ENCODE measurements around the gene CERS2. TPM values are rescaled to one million over a fixed set of nuclear protein-coding genes. Genes with fewer than 3 reads are reported as not detected.

The CERS2 gene
- polyA plus RNA-seq, 1 of the 3 experiments (the other 2 are of a cell fraction), result 150 TPM

- no peaks in the 10 kb centered on the region for H3K9me2 ChIP-seq
- H3K4me2 ChIP-seq, result no peak overlapping the region
- no peak overlapping the region for H3K27ac ChIP-seq (ENCODE audit: low read depth in 2 of 2, low read length in 1 of 2)
- H3K36me3 ChIP-seq (replicated peaks in 1 of 2; ENCODE audit: control insufficient read depth in 1 of 2, insufficient read depth in 2 of 2, low read length in 1 of 2), result no peaks in the 10 kb centered on the region
- TF ChIP-seq FOSL2 (IDR thresholded peaks at IDR 0.05; ENCODE audit: borderline replicate concordance, low read depth) (no peak), GATA2 (CRISPR knock-in tag; IDR thresholded peaks at IDR 0.05) (no peak), JUND (IDR thresholded peaks at IDR 0.05) (no peak), RAD21 (IDR thresholded peaks at IDR 0.05; ENCODE audit: low read length) (no peak), NRF1 (IDR thresholded peaks at IDR 0.05; ENCODE audit: low read depth, low read length) (no peak), YY1 (IDR thresholded peaks at IDR 0.05; ENCODE audit: low read depth) (no peak)
- TF ChIP-seq, protein P1, sequence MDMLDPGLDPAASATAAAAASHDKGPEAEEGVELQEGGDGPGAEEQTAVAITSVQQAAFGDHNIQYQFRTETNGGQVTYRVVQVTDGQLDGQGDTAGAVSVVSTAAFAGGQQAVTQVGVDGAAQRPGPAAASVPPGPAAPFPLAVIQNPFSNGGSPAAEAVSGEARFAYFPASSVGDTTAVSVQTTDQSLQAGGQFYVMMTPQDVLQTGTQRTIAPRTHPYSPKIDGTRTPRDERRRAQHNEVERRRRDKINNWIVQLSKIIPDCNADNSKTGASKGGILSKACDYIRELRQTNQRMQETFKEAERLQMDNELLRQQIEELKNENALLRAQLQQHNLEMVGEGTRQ (IDR thresholded peaks at IDR 0.05; ENCODE audit: borderline replicate concordance, low read depth, low read length), result no peak
- no peak for DNase-seq
- H3K9ac ChIP-seq, result no peak overlapping the region
- POLR2A ChIA-PET, result no interaction called here
- H3K79me2 ChIP-seq (ENCODE audit: insufficient read depth), result no peaks in the 10 kb centered on the region
- CTCF ChIA-PET, result interaction anchor here (0.6 to 15.9 kb wide), 3 partner anchors 12 to 71 kb away, joined by 3 to 371 read pairs (median 79); partner anchors contain the start of genes ANXA9, CERS2 and MINDY1
- no peaks in the 10 kb centered on the region for H3K27me3 ChIP-seq (ENCODE audit: insufficient read depth)
- H3K9me3 ChIP-seq, result no peaks in the 10 kb centered on the region
- H2AFZ ChIP-seq (ENCODE audit: low read depth), result no peak overlapping the region
- H3K4me1 ChIP-seq (ENCODE audit: control insufficient read depth in 1 of 2, insufficient read depth in 2 of 2, low read depth in 1 of 2, low read length in 1 of 2), result no peaks in the 10 kb centered on the region
- H3F3A ChIP-seq (replicated peaks; ENCODE audit: insufficient read depth), result no peaks in the 10 kb centered on the region
- no peak overlapping the region for H3K4me3 ChIP-seq (ENCODE audit: low read depth in 2 of 2, low read length in 1 of 2)
- H4K20me1 ChIP-seq (ENCODE audit: insufficient read depth), result no peaks in the 10 kb centered on the region
- 94% methylated on average over 4 of the region's 4 CpGs for WGBS (ENCODE audit: low lambda C conversion rate)
These were observed 18.0 kb upstream of the CERS2 start for GRCh38 chr1:150992626-150993025.

DNA sequence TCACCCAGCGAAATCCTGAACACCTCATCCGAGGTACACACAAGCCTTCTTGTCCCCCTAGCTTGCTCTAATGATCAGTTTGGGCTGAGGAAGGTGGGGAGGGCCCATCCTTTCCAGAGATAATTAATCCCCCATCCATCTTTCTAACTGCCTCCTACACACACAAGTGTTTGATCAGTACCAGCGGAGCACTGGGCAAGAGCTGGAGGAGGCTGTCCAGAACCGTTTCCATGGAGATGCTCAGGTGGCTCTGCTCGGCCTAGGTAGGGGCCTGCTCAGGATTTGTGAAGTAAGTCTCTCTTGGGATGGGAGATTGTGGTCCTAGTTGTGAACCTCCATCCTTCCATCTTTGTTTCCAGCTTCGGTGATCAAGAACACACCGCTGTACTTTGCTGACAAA lies 13.3 kb upstream of the CERS2 start:
- DNase-seq, result no peak
- no peak overlapping the region for H3K27ac ChIP-seq (ENCODE audit: low read depth in 2 of 2, low read length in 1 of 2)
- no peaks in the 10 kb centered on the region for H3K36me3 ChIP-seq (replicated peaks in 1 of 2; ENCODE audit: control insufficient read depth in 1 of 2, insufficient read depth in 2 of 2, low read length in 1 of 2)
- H3K9me2 ChIP-seq, result no peaks in the 10 kb centered on the region
- H3K79me2 ChIP-seq (ENCODE audit: insufficient read depth), result no peaks in the 10 kb centered on the region
- 94% methylated on average over 7 of the region's 7 CpGs for WGBS (ENCODE audit: low lambda C conversion rate)
- no peak overlapping the region for H3K4me3 ChIP-seq (ENCODE audit: low read depth in 2 of 2, low read length in 1 of 2)
- H3K9me3 ChIP-seq, result no peaks in the 10 kb centered on the region
- no peaks in the 10 kb centered on the region for H3K27me3 ChIP-seq (ENCODE audit: insufficient read depth)
- no peak overlapping the region for H3K9ac ChIP-seq
- no peaks in the 10 kb centered on the region for H4K20me1 ChIP-seq (ENCODE audit: insufficient read depth)
- CTCF ChIA-PET, result interaction anchor here (1.0 to 17.0 kb wide), 3 partner anchors 9 to 66 kb away, joined by 4 to 371 read pairs (median 26); partner anchors contain the start of gene MINDY1
- TF ChIP-seq, protein P1 (IDR thresholded peaks at IDR 0.05; ENCODE audit: borderline replicate concordance, low read depth, low read length), result no peak
- TF ChIP-seq TCF12 (IDR thresholded peaks at IDR 0.05) (no peak), NRF1 (IDR thresholded peaks at IDR 0.05; ENCODE audit: low read depth, low read length) (no peak), RCOR1 (IDR thresholded peaks at IDR 0.05; ENCODE audit: low read length) (no peak), ELF1 (IDR thresholded peaks at IDR 0.05) (no peak), IRF3 (IDR thresholded peaks at IDR 0.05; ENCODE audit: low read depth, low read length) (no peak), YY1 (IDR thresholded peaks at IDR 0.05; ENCODE audit: low read depth) (no peak), GABPA (IDR thresholded peaks at IDR 0.05; ENCODE audit: low read depth) (no peak), FOSL2 (IDR thresholded peaks at IDR 0.05; ENCODE audit: borderline replicate concordance, low read depth) (no peak), NFIC (IDR thresholded peaks at IDR 0.05; ENCODE audit: borderline replicate concordance) (no peak), EZH2phosphoT487 (IDR thresholded peaks at IDR 0.05; ENCODE audit: borderline replicate concordance, low read depth) (no peak), FOXM1 (IDR thresholded peaks at IDR 0.05; ENCODE audit: low read depth) (no peak), EP300 (IDR thresholded peaks at IDR 0.05; ENCODE audit: borderline replicate concordance in 1 of 2, low read depth in 1 of 2, low read length in 1 of 2) (no peak), SIN3A (IDR thresholded peaks at IDR 0.05; ENCODE audit: borderline replicate concordance, low read depth, low read length) (no peak), RAD21 (IDR thresholded peaks at IDR 0.05; ENCODE audit: low read length) (no peak), GATA2 (CRISPR knock-in tag; IDR thresholded peaks at IDR 0.05) (no peak), CHD2 (IDR thresholded peaks at IDR 0.05; ENCODE audit: low read length, partially characterized antibody) (no peak), FOXJ3 (CRISPR knock-in tag; IDR thresholded peaks at IDR 0.05) (no peak)
- TF ChIP-seq, protein P2, sequence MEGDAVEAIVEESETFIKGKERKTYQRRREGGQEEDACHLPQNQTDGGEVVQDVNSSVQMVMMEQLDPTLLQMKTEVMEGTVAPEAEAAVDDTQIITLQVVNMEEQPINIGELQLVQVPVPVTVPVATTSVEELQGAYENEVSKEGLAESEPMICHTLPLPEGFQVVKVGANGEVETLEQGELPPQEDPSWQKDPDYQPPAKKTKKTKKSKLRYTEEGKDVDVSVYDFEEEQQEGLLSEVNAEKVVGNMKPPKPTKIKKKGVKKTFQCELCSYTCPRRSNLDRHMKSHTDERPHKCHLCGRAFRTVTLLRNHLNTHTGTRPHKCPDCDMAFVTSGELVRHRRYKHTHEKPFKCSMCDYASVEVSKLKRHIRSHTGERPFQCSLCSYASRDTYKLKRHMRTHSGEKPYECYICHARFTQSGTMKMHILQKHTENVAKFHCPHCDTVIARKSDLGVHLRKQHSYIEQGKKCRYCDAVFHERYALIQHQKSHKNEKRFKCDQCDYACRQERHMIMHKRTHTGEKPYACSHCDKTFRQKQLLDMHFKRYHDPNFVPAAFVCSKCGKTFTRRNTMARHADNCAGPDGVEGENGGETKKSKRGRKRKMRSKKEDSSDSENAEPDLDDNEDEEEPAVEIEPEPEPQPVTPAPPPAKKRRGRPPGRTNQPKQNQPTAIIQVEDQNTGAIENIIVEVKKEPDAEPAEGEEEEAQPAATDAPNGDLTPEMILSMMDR (IDR thresholded peaks at IDR 0.05), result no peak
- TF ChIP-seq, protein P3, sequence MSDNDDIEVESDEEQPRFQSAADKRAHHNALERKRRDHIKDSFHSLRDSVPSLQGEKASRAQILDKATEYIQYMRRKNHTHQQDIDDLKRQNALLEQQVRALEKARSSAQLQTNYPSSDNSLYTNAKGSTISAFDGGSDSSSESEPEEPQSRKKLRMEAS (IDR thresholded peaks at IDR 0.05; ENCODE audit: low read depth), result no peak
- H2AFZ ChIP-seq (ENCODE audit: low read depth), result no peak overlapping the region
- H3F3A ChIP-seq (replicated peaks; ENCODE audit: insufficient read depth), result no peaks in the 10 kb centered on the region
- H3K4me1 ChIP-seq (ENCODE audit: control insufficient read depth in 1 of 2, insufficient read depth in 2 of 2, low read depth in 1 of 2, low read length in 1 of 2), result no peaks in the 10 kb centered on the region
- no peak overlapping the region for H3K4me2 ChIP-seq
- POLR2A ChIA-PET, result interaction anchor here (0.9 kb wide), 1 partner anchor 19 kb away, joined by 3 read pairs; the partner anchor contains the start of gene MINDY1
